Vein endothelial cell (primary cell): ENCODE data around the gene APOA1. TPM values are rescaled to one million over a fixed set of nuclear protein-coding genes. Genes with fewer than 3 reads are reported as not detected.

ENCODE experiments used
- total RNA-seq: library from RNA; depleted of rRNA; stranded (reverse); fragments of >200 nt; gene quantifications from 2 replicates; pipeline ENCODE4 v1.2.3, GENCODE V29; 2012

Gene APOA1
- not detected in 2 replicates for total RNA-seq

DNA sequence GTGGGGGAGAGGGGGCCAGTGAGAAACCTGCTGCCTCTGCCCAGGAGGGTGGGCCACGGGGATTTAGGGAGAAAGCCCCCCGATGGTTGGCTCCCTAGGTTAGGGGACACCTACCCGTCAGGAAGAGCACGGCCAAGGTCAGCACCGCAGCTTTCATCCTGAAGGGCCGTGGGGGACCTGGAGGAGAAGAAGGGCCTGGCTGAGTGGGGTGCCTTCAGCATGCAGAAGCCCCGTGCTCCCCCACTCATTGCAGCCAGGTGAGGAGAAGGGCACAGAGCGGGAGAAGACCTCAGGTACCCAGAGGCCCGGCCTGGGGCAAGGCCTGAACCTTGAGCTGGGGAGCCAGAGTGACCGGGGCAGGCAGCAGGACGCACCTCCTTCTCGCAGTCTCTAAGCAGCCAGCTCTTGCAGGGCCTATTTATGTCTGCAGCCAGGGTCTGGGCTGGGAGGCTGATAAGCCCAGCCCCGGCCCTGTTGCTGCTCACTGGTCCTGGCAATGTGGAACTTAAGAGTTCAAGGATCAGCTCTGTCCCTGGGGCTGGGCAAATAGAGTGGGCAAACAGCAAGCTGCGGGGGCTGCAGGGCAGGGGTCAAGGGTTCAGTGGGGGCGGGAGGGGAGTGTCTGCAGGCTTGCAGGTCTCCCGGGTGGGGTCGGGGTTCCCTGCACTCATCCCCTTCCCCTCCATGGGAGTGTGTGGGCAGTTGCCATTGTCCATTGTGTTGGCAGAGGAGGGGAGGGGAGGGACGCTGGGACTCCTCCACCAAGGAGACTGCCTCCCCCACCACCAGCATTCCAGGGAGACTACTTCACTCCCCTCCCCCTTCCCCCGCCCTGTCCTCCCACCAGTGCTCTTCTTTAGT is at the start of gene APOA1:
Gene APOA1 (minus strand): TSS at position 392 of the 861 bp plus-strand sequence. CDS start 235 bp downstream, at position 157.

GRCh38 chr11:116829525-116830183 is 7.8 kb downstream of the APOA1 start, which contains the start of gene APOC3:
TSS of gene APOC3 (plus strand) at chr11:116829907. CDS start at chr11:116830583, 676 bp downstream.

DNA sequence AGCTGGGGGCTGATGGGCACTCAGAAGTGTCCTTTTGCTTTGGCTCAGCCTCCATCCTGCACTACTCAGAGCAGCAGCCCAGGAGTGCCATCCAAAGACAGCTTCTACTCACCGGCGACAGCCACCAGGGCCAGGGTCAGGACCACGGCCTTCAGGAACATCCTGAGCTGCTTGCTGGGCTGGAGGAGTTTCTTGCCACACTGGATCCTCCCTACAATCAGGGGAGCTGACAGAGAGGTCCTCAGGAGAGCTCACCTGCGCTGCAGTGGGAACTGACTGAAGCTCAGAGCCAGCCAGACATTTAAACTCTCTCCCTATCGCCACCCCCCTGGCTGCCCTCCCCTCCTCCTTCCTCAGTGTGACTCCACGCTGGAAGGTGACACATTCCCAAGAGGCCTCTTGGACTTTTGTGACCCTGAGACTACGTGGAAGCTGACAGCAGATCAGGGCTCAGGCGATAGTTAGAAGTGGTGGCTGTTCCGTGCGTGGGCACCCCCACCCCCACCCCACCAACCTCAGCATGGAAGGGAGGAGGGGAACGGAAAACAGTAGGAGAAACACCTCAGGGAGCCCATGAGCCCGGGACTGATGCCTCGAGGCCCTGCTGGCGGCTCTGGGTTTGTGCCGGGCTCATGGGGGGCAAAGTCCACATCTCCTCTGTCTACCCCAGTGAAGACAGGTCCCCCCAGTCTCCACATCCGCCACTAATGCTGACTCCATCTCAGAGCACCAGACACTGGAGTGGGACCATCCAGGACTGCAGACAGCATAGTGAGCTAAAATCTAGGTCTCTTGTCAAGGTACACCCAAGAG is 14.2 kb downstream of the APOA1 start, which contains the start of gene APOA4:
Gene APOA4 (minus strand): TSS at position 274 of the 813 bp plus-strand sequence. CDS start 113 bp downstream, at position 161.

GRCh38 chr11:116791813-116792143 is 45.6 kb downstream of the APOA1 start, which contains the start of gene APOA5:
TSS of gene APOA5 (minus strand) at chr11:116791879. CDS start at chr11:116791860, 19 bp downstream.

GRCh38 chr11:116787786-116788486 is 49.5 kb downstream of the APOA1 start, which contains the start of gene ZPR1:
TSS of gene ZPR1 (minus strand) at chr11:116788023. CDS start at chr11:116787990, 33 bp downstream.

Other genes starting within 250 kb of the APOA1 start
- gene BUD13, start 64.6 kb downstream of the APOA1 start, total RNA-seq: 19.3 and 21.4 TPM in 2 replicates
- gene ZPR1, start 49.6 kb downstream of the APOA1 start, total RNA-seq: 34.9 and 41.8 TPM in 2 replicates
- not detected in 2 replicates for gene APOA5, start 45.7 kb downstream of the APOA1 start, total RNA-seq
- not detected in 2 replicates for gene APOA4, start 14.3 kb downstream of the APOA1 start, total RNA-seq
- not detected in 2 replicates for gene APOC3, start 7.7 kb downstream of the APOA1 start, total RNA-seq